ENCODE measurements around the gene FOXK2.

DNA sequence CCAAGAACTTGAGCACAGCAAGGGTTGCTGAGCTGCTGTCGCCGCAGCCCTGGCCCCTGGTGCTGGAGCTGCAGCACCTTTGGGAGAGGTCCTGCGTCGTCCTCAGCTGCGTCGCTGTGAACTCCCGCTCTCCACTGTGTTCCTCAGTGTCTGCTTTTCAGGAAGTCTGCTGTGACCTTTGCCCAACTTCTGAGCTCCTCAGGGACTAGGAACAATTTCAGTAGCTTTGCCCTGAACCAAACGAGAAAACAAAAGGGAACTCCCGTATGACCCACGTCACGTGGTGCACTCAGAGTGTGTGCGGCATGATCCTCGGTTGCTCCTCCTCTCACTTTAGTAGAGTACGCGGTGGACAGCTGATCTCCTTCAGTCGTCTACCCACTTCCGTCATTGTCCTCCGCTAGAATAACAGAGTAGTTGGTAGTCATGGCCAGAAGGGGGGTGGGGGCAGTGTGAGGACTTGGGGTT, 84.5 kb downstream of the FOXK2 start:
- TF ChIP-seq, protein P1, sequence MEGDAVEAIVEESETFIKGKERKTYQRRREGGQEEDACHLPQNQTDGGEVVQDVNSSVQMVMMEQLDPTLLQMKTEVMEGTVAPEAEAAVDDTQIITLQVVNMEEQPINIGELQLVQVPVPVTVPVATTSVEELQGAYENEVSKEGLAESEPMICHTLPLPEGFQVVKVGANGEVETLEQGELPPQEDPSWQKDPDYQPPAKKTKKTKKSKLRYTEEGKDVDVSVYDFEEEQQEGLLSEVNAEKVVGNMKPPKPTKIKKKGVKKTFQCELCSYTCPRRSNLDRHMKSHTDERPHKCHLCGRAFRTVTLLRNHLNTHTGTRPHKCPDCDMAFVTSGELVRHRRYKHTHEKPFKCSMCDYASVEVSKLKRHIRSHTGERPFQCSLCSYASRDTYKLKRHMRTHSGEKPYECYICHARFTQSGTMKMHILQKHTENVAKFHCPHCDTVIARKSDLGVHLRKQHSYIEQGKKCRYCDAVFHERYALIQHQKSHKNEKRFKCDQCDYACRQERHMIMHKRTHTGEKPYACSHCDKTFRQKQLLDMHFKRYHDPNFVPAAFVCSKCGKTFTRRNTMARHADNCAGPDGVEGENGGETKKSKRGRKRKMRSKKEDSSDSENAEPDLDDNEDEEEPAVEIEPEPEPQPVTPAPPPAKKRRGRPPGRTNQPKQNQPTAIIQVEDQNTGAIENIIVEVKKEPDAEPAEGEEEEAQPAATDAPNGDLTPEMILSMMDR (IDR thresholded peaks at IDR 0.05; ENCODE audit: extremely low read depth in 1 of 2, insufficient read depth in 1 of 2, low read depth in 1 of 2, low read length in 2 of 2): no peak
- TF ChIP-seq EZH2 (IDR thresholded peaks at IDR 0.05; ENCODE audit: borderline replicate concordance, low read depth, low read length, severe bottlenecking) (no peak), POLR2A (IDR thresholded peaks at IDR 0.05; ENCODE audit: low read depth, low read length) (no peak), POLR2AphosphoS5 (IDR thresholded peaks at IDR 0.05; ENCODE audit: insufficient read depth, low read depth, low read length) (no peak), MYC (IDR thresholded peaks at IDR 0.05; ENCODE audit: low read depth, low read length) (no peak), FOS (IDR thresholded peaks at IDR 0.05; ENCODE audit: borderline replicate concordance, insufficient read depth, low read length) (no peak), JUN (IDR thresholded peaks at IDR 0.05; ENCODE audit: borderline replicate concordance, insufficient read depth, insufficient read length, low read depth) (no peak), GATA2 (IDR thresholded peaks at IDR 0.05; ENCODE audit: insufficient read depth, insufficient read length, low read depth, low read length) (no peak)
- TF ChIP-seq, protein P2, sequence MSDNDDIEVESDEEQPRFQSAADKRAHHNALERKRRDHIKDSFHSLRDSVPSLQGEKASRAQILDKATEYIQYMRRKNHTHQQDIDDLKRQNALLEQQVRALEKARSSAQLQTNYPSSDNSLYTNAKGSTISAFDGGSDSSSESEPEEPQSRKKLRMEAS (IDR thresholded peaks at IDR 0.05; ENCODE audit: insufficient read depth, insufficient read length): peak; percentile 53

All from endothelial cell of umbilical vein (primary cell).